KOPT-K1 (cell line): ENCODE measurements around the gene LLGL2.

Experiments used
- H3K27ac ChIP-seq: fragments of 200-600 bp; sonication (generic); 2 replicates; pipeline ENCODE4 v1.5.1; 2016; ENCODE audit warnings: antibody characterized with exemption, mild to moderate bottlenecking, low read depth, low read length; ENCODE audit not compliant: poor library complexity, severe bottlenecking
- H3K36me3 ChIP-seq: fragments of 200-600 bp; sonication (generic); 2 replicates; pipeline ENCODE4 v1.5.1; 2017; ENCODE audit warnings: antibody characterized with exemption, mild to moderate bottlenecking, low read length, moderate library complexity; ENCODE audit not compliant: insufficient read depth
- H3K9me3 ChIP-seq: fragments of 200-600 bp; sonication (generic); 2 replicates; pipeline ENCODE4 v1.5.1; 2017; ENCODE audit warnings: antibody characterized with exemption, low read length, mild to moderate bottlenecking; ENCODE audit not compliant: insufficient read depth, poor library complexity, severe bottlenecking

The LLGL2 gene

GRCh38 chr17:75540923-75541503 lies 15.5 kb downstream of the LLGL2 start:
- Histone ChIP-seq H3K9me3 (no peaks in the 10 kb centered on the region), H3K27ac (no peak overlapping the region), H3K36me3 (no peaks in the 10 kb centered on the region)

GRCh38 chr17:75542229-75542628 lies 16.7 kb downstream of the LLGL2 start:
- Histone ChIP-seq H3K36me3 (no peaks in the 10 kb centered on the region), H3K9me3 (no peaks in the 10 kb centered on the region), H3K27ac (no peak overlapping the region)

- H3K27ac ChIP-seq: no peak overlapping the region
- no peaks in the 10 kb centered on the region for H3K36me3 ChIP-seq
- H3K9me3 ChIP-seq: no peaks in the 10 kb centered on the region
Measured at GRCh38 chr17:75542728-75543336, 17.3 kb downstream of the LLGL2 start.

DNA sequence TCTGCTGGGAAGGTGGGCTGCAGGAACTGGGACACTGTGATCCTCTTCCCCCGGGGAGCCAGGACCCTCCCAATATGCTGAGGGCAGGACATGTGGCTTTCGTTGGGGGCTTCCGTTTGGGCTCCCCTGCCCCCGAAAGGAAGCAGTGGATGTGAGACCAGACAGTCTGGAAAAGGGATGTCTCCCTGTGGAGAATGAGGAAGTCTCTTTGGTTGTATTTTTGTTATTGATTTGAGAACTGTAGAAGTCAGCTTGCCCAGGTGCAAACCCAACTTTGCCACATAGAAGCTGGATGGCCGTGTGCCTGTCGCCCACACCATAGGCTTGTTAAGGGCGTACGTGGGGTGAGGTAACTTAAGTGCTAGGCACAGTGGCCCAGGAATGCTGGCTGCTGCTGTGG lies 18.8 kb downstream of the LLGL2 start:
- H3K36me3 ChIP-seq: no peaks in the 10 kb centered on the region
- no peaks in the 10 kb centered on the region for H3K9me3 ChIP-seq

DNA sequence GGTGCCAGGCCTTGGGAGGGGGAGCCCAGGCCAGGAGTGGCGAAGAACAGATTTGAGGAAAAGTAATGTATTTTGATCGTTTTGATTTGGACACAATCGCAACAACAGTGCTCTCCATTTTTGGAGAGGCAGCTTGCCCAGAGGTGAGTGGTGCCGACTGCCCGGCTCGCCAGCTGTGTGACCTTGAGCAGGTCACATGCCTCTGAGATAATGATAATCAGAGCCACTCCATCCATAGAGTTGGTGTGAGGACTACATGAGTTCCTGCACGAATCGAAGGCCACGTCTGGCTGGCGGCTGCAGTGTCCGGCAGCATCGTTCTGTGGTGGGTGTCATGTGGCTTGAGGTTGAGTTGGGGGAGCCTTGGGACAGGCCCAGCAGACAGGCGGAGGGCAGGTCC lies 20.7 kb downstream of the LLGL2 start:
- Histone ChIP-seq H3K36me3 (no peaks in the 10 kb centered on the region), H3K9me3 (no peaks in the 10 kb centered on the region), H3K27ac (no peak overlapping the region)

More for the DNA sequence above, 18.8 kb downstream of the LLGL2 start:
- H3K27ac ChIP-seq: no peak overlapping the region

DNA sequence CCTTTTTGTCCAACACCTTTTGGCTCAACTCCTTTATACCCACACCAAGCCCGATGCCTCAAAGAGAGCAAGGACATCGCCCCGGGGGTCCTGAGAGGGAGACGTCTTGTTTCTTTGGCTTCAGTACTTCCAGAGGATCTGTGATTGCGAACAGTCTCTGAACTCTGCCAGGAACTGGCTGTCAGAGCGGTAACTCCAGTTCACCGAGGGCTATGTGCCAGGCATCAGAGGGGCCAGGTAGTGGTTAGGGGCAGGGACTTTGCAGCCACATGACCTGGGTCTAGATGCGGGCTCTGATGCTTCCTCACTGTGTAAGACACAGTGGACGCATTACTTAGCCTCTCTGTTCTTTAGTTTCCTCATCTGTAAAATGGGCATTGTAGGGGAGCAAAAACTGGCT lies 21.6 kb downstream of the LLGL2 start:
- Histone ChIP-seq H3K36me3 (no peaks in the 10 kb centered on the region), H3K9me3 (no peaks in the 10 kb centered on the region), H3K27ac (no peak overlapping the region)

DNA sequence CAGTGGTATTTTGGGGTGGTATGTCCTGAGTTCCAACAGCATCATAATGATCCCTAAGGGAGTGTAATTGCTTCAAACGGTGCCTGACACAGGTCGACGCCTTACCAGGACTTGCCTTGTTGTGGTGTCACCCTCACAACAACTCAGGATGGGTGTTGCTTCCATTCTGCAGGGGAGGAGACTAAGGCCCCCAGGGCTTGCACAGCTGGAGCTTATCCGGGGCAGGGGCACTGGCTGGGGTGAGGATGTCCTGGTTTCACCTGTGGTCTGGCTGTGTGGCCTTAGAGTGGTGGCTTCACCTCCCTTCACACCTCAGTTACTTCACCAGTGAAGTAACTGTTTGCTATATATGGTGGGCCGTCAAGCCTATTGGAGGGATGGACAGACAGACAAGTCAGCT lies 23.3 kb downstream of the LLGL2 start:
- Histone ChIP-seq H3K36me3 (no peaks in the 10 kb centered on the region), H3K27ac (no peak overlapping the region), H3K9me3 (no peaks in the 10 kb centered on the region)

DNA sequence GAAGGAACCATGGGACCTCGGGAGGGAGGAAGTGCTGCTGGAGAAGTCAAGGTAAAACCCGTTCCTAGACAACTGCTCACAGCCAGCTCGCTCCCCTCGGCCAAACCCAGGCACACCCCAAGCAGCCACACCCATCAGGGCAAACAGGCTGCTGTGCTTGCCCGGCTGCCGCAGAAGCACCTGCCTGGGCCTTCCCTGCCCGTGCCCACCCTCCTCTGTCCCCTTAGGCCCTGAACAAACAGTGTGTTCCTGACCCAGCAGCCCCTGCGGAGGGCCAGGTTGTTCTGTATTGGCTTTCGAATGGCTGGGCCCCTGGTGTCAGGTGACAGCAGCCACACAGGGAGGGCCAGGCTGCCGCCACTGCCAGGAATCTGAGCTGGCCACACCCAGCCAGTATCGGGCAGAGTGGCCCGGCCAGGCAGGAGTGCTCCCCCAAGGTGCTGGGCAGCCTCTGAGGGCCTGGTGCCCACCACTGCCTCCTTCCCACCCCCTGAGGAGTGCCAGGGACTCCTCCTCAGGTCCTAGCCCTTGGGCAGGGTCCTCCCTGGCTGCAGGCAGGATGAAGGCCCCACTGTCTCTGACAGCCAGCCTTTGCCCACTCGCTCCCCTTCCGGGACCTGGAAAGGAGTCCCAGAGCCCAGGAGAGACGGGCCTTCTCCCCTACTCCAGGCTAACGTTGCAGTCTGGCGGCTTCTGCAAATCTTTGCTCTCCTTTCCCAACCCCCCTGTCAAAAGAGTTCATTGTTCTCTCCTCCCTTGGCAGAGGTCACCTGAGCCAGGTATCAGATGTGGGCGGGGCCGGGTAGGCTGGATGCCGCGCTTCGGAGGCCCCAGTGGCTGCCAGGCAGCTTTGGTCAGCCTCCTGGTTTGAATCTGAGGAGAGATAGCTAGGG lies 24.0 kb downstream of the LLGL2 start:
- H3K27ac ChIP-seq: no peak overlapping the region

GRCh38 chr17:75550139-75550465 lies 24.6 kb downstream of the LLGL2 start:
- Histone ChIP-seq H3K9me3 (no peaks in the 10 kb centered on the region), H3K27ac (no peak overlapping the region), H3K36me3 (no peaks in the 10 kb centered on the region)

More for the DNA sequence above, 24.0 kb downstream of the LLGL2 start:
- Histone ChIP-seq H3K9me3 (no peaks in the 10 kb centered on the region), H3K36me3 (no peaks in the 10 kb centered on the region)

DNA sequence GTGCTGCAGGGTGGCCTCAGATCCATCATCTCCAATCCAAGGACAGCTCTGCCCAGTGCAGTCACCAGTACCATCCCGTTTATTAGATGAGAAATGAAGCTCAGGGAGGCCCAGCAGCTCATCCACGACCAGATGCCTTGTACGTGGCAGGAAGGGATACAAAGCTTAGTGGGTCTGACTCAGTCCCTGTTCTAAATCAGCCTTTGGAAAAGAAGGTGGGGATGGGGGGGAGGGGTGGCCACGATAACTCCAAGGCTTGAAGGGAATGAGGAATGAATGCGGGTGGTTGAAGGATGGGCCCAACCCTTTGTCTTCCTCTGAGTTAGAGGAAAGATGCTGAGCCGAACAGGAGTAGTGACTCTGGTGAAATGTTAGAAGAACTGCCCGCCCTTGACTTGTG lies 25.8 kb downstream of the LLGL2 start:
- no peaks in the 10 kb centered on the region for H3K36me3 ChIP-seq
- no peaks in the 10 kb centered on the region for H3K9me3 ChIP-seq
- no peak overlapping the region for H3K27ac ChIP-seq

- no peaks in the 10 kb centered on the region for H3K36me3 ChIP-seq
- no peaks in the 10 kb centered on the region for H3K9me3 ChIP-seq
- no peak overlapping the region for H3K27ac ChIP-seq
Measured at GRCh38 chr17:75552425-75553294, 27.2 kb downstream of the LLGL2 start.

- Histone ChIP-seq H3K36me3 (no peaks in the 10 kb centered on the region), H3K9me3 (no peaks in the 10 kb centered on the region), H3K27ac (no peak overlapping the region)
Measured at GRCh38 chr17:75553295-75554110, 28.0 kb downstream of the LLGL2 start.

DNA sequence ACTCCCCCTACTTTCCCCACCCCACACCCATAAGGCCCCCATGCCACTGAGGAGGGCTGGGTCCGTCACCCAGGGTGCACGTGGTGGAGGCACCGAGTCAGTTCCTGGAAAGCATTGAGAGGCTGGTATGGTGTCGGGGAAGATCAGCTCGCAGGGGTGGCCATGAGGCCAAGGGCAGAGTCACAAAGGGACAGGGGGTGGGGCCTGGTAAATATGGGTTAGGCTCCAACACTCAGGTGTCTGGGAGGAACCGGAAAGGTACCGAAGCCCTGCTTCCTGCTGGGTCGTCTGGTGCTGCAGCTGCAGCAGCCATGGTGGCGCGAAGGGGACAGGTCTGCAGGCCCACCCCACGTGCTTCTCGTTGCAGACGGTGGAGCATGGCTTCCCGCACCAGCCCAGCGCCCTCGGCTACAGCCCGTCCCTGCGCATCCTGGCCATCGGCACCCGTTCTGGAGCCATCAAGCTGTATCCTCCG lies 30.2 kb downstream of the LLGL2 start:
- no peak overlapping the region for H3K27ac ChIP-seq
- no peaks in the 10 kb centered on the region for H3K9me3 ChIP-seq
- no peaks in the 10 kb centered on the region for H3K36me3 ChIP-seq
